ENCODE measurements around the gene SLFN14.
"Not testable (repeated sequence)": the region's sequence is repeated elsewhere in the genome, so short reads cannot be mapped to it uniquely, and the experiment has no call there.

- TF ChIP-seq EZH2 (IDR thresholded peaks at IDR 0.05; ENCODE audit: insufficient read depth, poor library complexity, severe bottlenecking); EZH2phosphoT487 (IDR thresholded peaks at IDR 0.05; ENCODE audit: insufficient read depth, low read depth): not testable (repeated sequence)
Measured at GRCh38 chr17:35563181-35563580, 2.6 kb upstream of the SLFN14 start.
